K562 (cell line): ENCODE measurements around the gene KLHL15. TPM values are rescaled to one million over a fixed set of nuclear protein-coding genes. Genes with fewer than 3 reads are reported as not detected.

Experiments
- CBX1 ChIP-seq: sonication (generic); IDR thresholded peaks from 2 replicates; pipeline ENCODE4 v1.6.1; 2016; ENCODE audit warnings: antibody characterized with exemption, low read depth, mild to moderate bottlenecking
- CREB1 ChIP-seq, 2 experiments: sonication (generic) in 1 of 2; formaldehyde crosslinking in 1 of 2; IDR thresholded peaks; 2 replicates each; pipeline versions ENCODE4 v1.6.1 to v1.8.0; 2012 to 2022; ENCODE audit warnings: inconsistent platforms in 1 of 2, mild to moderate bottlenecking in 1 of 2, missing genetic modification reagents in 1 of 2, moderate library complexity in 1 of 2
- CTCF ChIP-seq, 3 experiments: IDR thresholded peaks in 2 of 3; conservative IDR thresholded peaks in 1 of 3; 2 replicates each; pipeline ENCODE4 v1.5.1; 2011 to 2012; ENCODE audit warnings: low read length in 3 of 3, mild to moderate bottlenecking in 3 of 3, control low read depth in 2 of 3, improper control_type of control experiment in 1 of 3, inconsistent platforms in 1 of 3, low read depth in 1 of 3, mixed read lengths in 1 of 3, moderate library complexity in 1 of 3; ENCODE audit not compliant: insufficient read depth in 2 of 3
- E2F6 ChIP-seq, 2 experiments: IDR thresholded peaks; 2 replicates each; pipeline ENCODE4 v1.6.1; 2011; ENCODE audit warnings: borderline replicate concordance in 1 of 2, control low read depth in 1 of 2, low read depth in 1 of 2, low read length in 1 of 2, mild to moderate bottlenecking in 1 of 2, mixed read lengths in 1 of 2, moderate library complexity in 1 of 2; ENCODE audit not compliant: insufficient read depth in 1 of 2, insufficient read length in 1 of 2, poor library complexity in 1 of 2, severe bottlenecking in 1 of 2; ENCODE audit errors: extremely low read depth in 1 of 2
- IRF1 ChIP-seq: sonication (generic); formaldehyde crosslinking; IDR thresholded peaks from 2 replicates; pipeline ENCODE4 v1.8.0; 2022; ENCODE audit warnings: missing genetic modification reagents, mild to moderate bottlenecking, borderline replicate concordance
- MAZ ChIP-seq, 2 experiments: fragments of 450-650 bp in 1 of 2; sonication (generic) in 1 of 2; formaldehyde crosslinking; IDR thresholded peaks in 1 of 2; conservative IDR thresholded peaks in 1 of 2; 2 replicates each; pipeline versions ENCODE4 v1.4.0 to v1.5.0; 2020; ENCODE audit warnings: mild to moderate bottlenecking in 1 of 2, missing genetic modification reagents in 1 of 2
- NCOR1 ChIP-seq: fragments of 450-650 bp; IDR thresholded peaks from 2 replicates; pipeline ENCODE4 v1.6.1; 2016; ENCODE audit warnings: mild to moderate bottlenecking, moderate library complexity
- UBTF ChIP-seq, 2 experiments: IDR thresholded peaks; 2 replicates each; pipeline ENCODE4 v1.6.1; 2012; ENCODE audit warnings: improper control_type of control experiment in 2 of 2, low read depth in 2 of 2, low read length in 2 of 2, borderline replicate concordance in 1 of 2
- YY1 ChIP-seq, 3 experiments: IDR thresholded peaks; 2 replicates each; pipeline ENCODE4 v1.6.1; 2011; ENCODE audit warnings: low read length in 2 of 3, mild to moderate bottlenecking in 2 of 3, moderate library complexity in 2 of 3, borderline replicate concordance in 1 of 3, control low read depth in 1 of 3, low read depth in 1 of 3; ENCODE audit not compliant: insufficient read depth in 3 of 3, insufficient replicate concordance in 2 of 3, control insufficient read depth in 1 of 3, insufficient read length in 1 of 3; ENCODE audit errors: extremely low read depth in 1 of 3
- ZNF12 ChIP-seq: sonication (generic); formaldehyde crosslinking; IDR thresholded peaks from 2 replicates; pipeline ENCODE4 v1.4.0; 2020; ENCODE audit warnings: mild to moderate bottlenecking, missing genetic modification reagents
- ZNF263 ChIP-seq: sonication (generic); formaldehyde crosslinking; IDR thresholded peaks from 2 replicates; pipeline ENCODE4 v1.8.0; 2022; ENCODE audit warnings: mild to moderate bottlenecking, missing genetic modification reagents, borderline replicate concordance
- polyA plus RNA-seq, 8 experiments: library from polyadenylated mRNA; depleted of rRNA in 4 of 8; stranded (reverse) in 5 of 8; unstranded in 3 of 8; fragments of >200 nt; fragmentation: Nextera tagmentation in 2 of 8; fragmentation: Illumina TruSeq in 1 of 8; extraction: Ambion mirVana in 2 of 8; extraction: Trizol in 1 of 8; gene quantifications; 2 replicates each; pipeline versions ENCODE4 v1.2.1 to v1.2.3, GENCODE V29; 2011 to 2014; ENCODE audit warnings: inconsistent platforms in 1 of 8, missing spikeins in 1 of 8
- total RNA-seq, 7 experiments: library from RNA; depleted of rRNA in 6 of 7; stranded (reverse); fragments of >200 nt in 6 of 7; fragmentation: Illumina TruSeq in 2 of 7; extraction: Trizol in 2 of 7; gene quantifications; 2 replicates each; pipeline versions ENCODE4 v1.2.1 to v1.2.3, GENCODE V29; 2011 to 2021; ENCODE audit warnings: low replicate concordance in 1 of 7

Gene KLHL15
- total and polyA plus RNA-seq, 9 of the 15 experiments (the other 6 are each of a cell fraction or from before 2014, with no cell fraction given) = 3.0 to 12.4 (median 7.6) TPM

- TF ChIP-seq MAZ (CRISPR knock-in tag; conservative IDR thresholded peaks at IDR 0.05 in 1 of 2, IDR thresholded peaks at IDR 0.05 in 1 of 2) = peak; percentile 57 to 82
- peak; percentile 40 to 82; a peak in 3 of 4 replicates for TF ChIP-seq UBTF (IDR thresholded peaks at IDR 0.05; ENCODE audit: borderline replicate concordance in 1 of 2, low read depth in 2 of 2, low read length in 2 of 2)
- TF ChIP-seq YY1 (IDR thresholded peaks at IDR 0.05; ENCODE audit: borderline replicate concordance in 1 of 3, control insufficient read depth in 1 of 3, extremely low read depth in 1 of 3, insufficient read depth in 3 of 3, insufficient read length in 1 of 3, insufficient replicate concordance in 2 of 3, low read depth in 1 of 3, low read length in 2 of 3) = peak; percentile 49 to 95 (median 87)
- peak; percentile 35 to 64 for TF ChIP-seq E2F6 (IDR thresholded peaks at IDR 0.05; ENCODE audit: borderline replicate concordance in 1 of 2, extremely low read depth in 1 of 2, insufficient read depth in 1 of 2, insufficient read length in 1 of 2, low read depth in 1 of 2, low read length in 1 of 2, poor library complexity in 1 of 2, severe bottlenecking in 1 of 2)
- no peak for TF ChIP-seq IRF1 (CRISPR knock-in tag)
- TF ChIP-seq CTCF (IDR thresholded peaks at IDR 0.05 in 2 of 3, conservative IDR thresholded peaks at IDR 0.05 in 1 of 3; ENCODE audit: insufficient read depth in 2 of 3, low read depth in 1 of 3, low read length in 3 of 3) = peak in 2 of 3 experiments; percentile 59 to 80; a peak in 4 of 6 replicates
- TF ChIP-seq CREB1 (IDR thresholded peaks at IDR 0.05) = peak; percentile 58; the same call in 1 of the 2 replicates
- no peak; the same call in 1 of the 2 replicates for TF ChIP-seq CREB1 (CRISPR knock-in tag; IDR thresholded peaks at IDR 0.05)
- 0 out of 2 replicates have a peak, but pooled peaks have one; percentile 30 for TF ChIP-seq CBX1
- no peak for TF ChIP-seq ZNF12 (CRISPR knock-in tag)
- peak; percentile 4; the same call in 1 of the 2 replicates for TF ChIP-seq NCOR1
- TF ChIP-seq ZNF263 (CRISPR knock-in tag) = peak; percentile 68; the same call in 1 of the 2 replicates
These were observed 1.9 kb downstream of the KLHL15 start (continued) for GRCh38 chrX:24024819-24025740.
